Nephron (organoid): Measurements from ENCODE around the gene GPC5.

ENCODE experiments used
- H3K27ac Mint-ChIP-seq, 3 experiments: 2 replicates each; pipeline ENCODE4 v1.8.0; 2020; ENCODE audit warnings: mixed read lengths in 3 of 3, mild to moderate bottlenecking in 2 of 3, moderate library complexity in 1 of 3
- H3K27me3 Mint-ChIP-seq: 2 replicates; pipeline ENCODE4 v1.8.0; 2021; ENCODE audit warnings: low read depth, mild to moderate bottlenecking, moderate library complexity, mixed read lengths
- H3K36me3 Mint-ChIP-seq: 2 replicates; pipeline ENCODE4 v1.8.0; 2020; ENCODE audit warnings: low read depth, mixed read lengths
- H3K4me1 Mint-ChIP-seq: 2 replicates; pipeline ENCODE4 v1.8.0; 2020; ENCODE audit warnings: mixed read lengths
- H3K4me3 Mint-ChIP-seq, 3 experiments: 2 replicates each; pipeline ENCODE4 v1.8.0; 2020; ENCODE audit warnings: mild to moderate bottlenecking in 3 of 3, mixed read lengths in 3 of 3, moderate library complexity in 2 of 3
- H3K9me3 Mint-ChIP-seq: 2 replicates; pipeline ENCODE4 v1.8.0; 2020; ENCODE audit warnings: mixed read lengths
- TF ChIP-seq, protein P1 (sequence below), 3 experiments: fragments of 200-600 bp; sonication (generic); IDR thresholded peaks; one replicate each; pipeline ENCODE4 v1.5.0; 2021; ENCODE audit warnings: antibody characterized with exemption in 3 of 3; ENCODE audit not compliant: unreplicated experiment in 3 of 3

GPC5 gene

DNA sequence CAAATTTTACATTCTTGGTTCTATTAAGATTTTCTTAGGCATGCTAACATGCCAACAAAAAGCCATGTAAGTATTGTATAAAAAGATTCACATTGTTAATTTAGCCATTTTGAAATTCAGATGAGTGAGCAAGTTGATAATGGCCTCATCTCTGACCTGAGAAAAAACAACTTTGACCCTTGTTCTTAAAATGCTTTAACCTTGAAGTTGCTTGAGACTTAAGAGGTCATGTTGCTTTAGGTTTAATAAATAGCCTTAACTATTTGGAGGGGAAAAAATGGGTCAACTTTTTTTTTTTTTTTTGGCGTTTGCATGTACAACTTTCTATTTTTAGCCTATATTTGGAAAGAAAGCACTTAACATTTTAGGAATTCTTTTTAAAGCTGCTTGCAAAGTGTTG lies 44.9 kb upstream of the GPC5 start:
- TF ChIP-seq, protein P1, sequence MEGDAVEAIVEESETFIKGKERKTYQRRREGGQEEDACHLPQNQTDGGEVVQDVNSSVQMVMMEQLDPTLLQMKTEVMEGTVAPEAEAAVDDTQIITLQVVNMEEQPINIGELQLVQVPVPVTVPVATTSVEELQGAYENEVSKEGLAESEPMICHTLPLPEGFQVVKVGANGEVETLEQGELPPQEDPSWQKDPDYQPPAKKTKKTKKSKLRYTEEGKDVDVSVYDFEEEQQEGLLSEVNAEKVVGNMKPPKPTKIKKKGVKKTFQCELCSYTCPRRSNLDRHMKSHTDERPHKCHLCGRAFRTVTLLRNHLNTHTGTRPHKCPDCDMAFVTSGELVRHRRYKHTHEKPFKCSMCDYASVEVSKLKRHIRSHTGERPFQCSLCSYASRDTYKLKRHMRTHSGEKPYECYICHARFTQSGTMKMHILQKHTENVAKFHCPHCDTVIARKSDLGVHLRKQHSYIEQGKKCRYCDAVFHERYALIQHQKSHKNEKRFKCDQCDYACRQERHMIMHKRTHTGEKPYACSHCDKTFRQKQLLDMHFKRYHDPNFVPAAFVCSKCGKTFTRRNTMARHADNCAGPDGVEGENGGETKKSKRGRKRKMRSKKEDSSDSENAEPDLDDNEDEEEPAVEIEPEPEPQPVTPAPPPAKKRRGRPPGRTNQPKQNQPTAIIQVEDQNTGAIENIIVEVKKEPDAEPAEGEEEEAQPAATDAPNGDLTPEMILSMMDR (IDR thresholded peaks at IDR 0.05; ENCODE audit: unreplicated experiment in 3 of 3), result no peak
- Mint-ChIP-seq H3K9me3 (no peaks in the 10 kb centered on the region), H3K4me3 (peak overlapping the region; percentile 5 to 41 (median 41)), H3K27ac (peak overlapping the region; percentile 41 to 62 (median 48)), H3K4me1 (peaks cover 64% of the 10 kb centered on the region), H3K27me3 (no peaks in the 10 kb centered on the region), H3K36me3 (peaks cover 81% of the 10 kb centered on the region)

DNA sequence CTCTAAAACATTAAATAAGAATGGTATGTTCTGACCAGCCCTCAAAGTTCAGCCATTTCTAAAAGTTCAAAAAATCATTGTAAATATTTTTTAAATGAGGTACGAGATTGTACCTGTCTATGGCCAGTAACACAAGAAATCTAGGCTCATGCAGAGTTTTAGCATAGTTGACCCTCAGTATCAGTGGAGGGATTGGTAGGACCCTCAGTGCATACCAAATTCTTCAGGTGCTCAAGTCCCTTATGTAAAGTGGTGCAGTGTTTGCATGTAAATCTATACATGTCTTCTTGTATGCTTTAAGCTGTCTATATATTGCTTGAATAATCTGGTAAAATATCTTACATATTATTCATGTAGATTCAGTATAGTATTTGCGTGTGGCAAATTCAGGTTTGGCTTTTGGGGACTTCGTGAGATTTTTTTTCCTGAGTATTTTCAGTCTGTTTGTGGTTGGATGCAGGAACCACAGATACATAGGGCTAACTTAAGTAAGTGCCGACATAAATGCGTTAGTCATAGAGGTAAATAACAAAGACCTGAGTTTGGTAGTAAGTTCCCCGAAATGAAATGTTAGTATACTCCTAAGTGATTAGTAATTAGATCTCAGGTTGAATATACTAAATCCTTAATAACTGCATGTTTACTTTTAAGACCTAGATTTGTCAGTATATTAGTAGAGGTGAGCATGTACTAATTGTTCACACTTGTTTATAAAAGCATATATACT lies 43.2 kb upstream of the GPC5 start:
- TF ChIP-seq, protein P1 (IDR thresholded peaks at IDR 0.05; ENCODE audit: unreplicated experiment in 3 of 3), result no peak
- no peak overlapping the region for H3K4me3 Mint-ChIP-seq
- no peaks in the 10 kb centered on the region for H3K27me3 Mint-ChIP-seq
- H3K27ac Mint-ChIP-seq, result peak overlapping the region in 1 of 3 experiments; percentile 5
- H3K4me1 Mint-ChIP-seq, result peaks cover 53% of the 10 kb centered on the region
- no peaks in the 10 kb centered on the region for H3K9me3 Mint-ChIP-seq
- peaks cover 68% of the 10 kb centered on the region for H3K36me3 Mint-ChIP-seq

DNA sequence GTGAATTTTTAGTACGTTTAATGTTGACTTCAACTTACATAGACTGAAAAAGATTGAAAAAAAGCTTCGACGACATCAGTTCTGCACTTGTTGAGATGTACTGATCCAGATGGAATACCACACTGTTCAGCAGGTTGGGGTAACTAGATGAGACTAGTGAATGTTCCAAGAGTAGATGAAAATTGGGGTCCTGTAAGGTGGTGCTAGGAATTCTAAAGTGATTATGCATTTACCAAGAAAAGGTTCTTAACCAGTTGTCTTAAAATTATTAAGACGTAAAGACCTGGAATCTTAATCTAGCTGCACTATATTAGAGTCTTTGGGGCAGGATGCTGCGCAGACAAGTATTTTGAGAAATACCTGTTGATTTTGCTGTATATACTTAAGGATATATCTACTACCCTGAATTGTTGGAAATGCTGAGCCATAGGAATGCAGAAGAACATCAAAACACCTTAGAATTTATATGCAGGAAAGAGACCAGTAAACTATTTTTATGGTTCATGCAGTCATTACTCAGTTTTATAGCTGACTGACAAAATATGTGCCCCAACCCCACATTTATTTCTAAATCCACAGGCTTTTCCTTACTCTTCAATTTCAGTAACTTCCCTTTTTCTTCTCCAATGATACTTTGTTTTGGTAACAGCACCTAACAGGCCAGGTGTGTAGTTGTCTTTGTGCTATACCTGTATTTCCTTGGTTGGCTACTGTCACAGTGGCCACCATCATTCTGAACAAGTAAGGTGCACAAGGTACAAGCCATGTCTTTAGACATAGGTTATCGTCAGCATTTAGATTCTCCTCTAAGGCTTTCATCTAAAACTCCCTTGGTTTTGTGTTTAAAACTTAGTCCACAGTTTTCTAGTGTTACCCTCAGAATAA lies 42.4 kb upstream of the GPC5 start:
- Mint-ChIP-seq H3K27me3 (no peaks in the 10 kb centered on the region), H3K9me3 (no peaks in the 10 kb centered on the region), H3K36me3 (peaks cover 60% of the 10 kb centered on the region), H3K4me1 (peaks cover 45% of the 10 kb centered on the region), H3K4me3 (no peak overlapping the region), H3K27ac (peak overlapping the region in 1 of 3 experiments; percentile 5)
- TF ChIP-seq, protein P1 (IDR thresholded peaks at IDR 0.05; ENCODE audit: unreplicated experiment in 3 of 3), result no peak

DNA sequence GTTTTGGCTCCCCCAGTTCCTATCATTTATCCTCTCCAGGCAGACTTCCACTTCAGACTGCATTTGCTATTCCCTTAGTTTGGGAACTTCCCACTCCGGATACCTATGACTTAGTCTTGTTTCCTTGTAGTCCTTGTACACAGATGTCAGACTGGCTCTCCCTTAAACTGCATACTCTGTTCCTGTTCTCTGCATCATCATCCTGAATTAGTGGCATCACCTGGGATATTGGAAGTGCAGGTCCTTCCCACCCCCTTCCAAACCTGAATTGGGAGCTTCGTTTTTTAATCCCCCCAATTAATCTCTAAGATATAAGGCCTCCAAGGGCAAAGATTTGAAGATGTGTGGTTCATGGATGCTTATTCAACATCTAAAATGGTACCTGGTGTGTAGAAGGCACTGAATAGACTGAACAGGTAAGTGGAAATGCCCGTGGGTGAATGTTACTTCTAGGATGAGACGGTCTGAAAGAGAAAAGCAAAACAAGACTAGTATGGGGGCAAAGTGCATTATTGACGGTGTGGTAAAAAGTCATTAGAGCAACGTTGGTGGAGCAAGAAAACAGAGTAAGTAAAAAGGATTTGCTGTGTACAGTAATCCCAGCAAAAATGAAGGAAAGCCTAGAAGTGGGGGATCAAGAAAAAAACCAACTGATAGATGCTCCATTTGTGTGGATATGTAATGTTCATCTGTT lies 41.4 kb upstream of the GPC5 start:
- Mint-ChIP-seq H3K27me3 (no peaks in the 10 kb centered on the region), H3K36me3 (peaks cover 50% of the 10 kb centered on the region), H3K4me3 (no peak overlapping the region), H3K27ac (peak overlapping the region in 1 of 3 experiments; percentile 16), H3K9me3 (no peaks in the 10 kb centered on the region), H3K4me1 (peaks cover 35% of the 10 kb centered on the region)
- TF ChIP-seq, protein P1 (IDR thresholded peaks at IDR 0.05; ENCODE audit: unreplicated experiment in 3 of 3), result no peak

GRCh38 chr13:91357613-91358386 lies 40.6 kb upstream of the GPC5 start:
- H3K9me3 Mint-ChIP-seq, result no peaks in the 10 kb centered on the region
- TF ChIP-seq, protein P1 (IDR thresholded peaks at IDR 0.05; ENCODE audit: unreplicated experiment in 3 of 3), result no peak
- no peaks in the 10 kb centered on the region for H3K27me3 Mint-ChIP-seq
- H3K36me3 Mint-ChIP-seq, result peaks cover 47% of the 10 kb centered on the region
- peaks cover 31% of the 10 kb centered on the region for H3K4me1 Mint-ChIP-seq
- peak overlapping the region; percentile 10 to 45 (median 16) for H3K27ac Mint-ChIP-seq
- H3K4me3 Mint-ChIP-seq, result no peak overlapping the region
